ENCODE data around the gene CD81. TPM values are rescaled to one million over a fixed set of nuclear protein-coding genes. Genes with fewer than 3 reads are reported as not detected.

CD81 gene
- total and polyA plus RNA-seq, 2 donors from 2014 or later: 827 to 950 TPM

- Histone ChIP-seq H3K9me3 (ENCODE audit: control insufficient read depth in 2 of 3, insufficient read depth in 1 of 3, low read length in 3 of 3) (no peaks in the 10 kb centered on the region), H3K4me1 (ENCODE audit: control insufficient read depth in 2 of 3, insufficient read depth in 2 of 3, low read depth in 1 of 3, low read length in 3 of 3) (no peaks in the 10 kb centered on the region), H3K36me3 (ENCODE audit: control insufficient read depth in 2 of 3, insufficient read depth in 3 of 3, low read length in 3 of 3) (no peaks in the 10 kb centered on the region), H3K9ac (ENCODE audit: low read length in 3 of 3) (no peak overlapping the region), H3K4me3 (ENCODE audit: low read length in 3 of 3) (no peak overlapping the region), H3K27me3 (ENCODE audit: control insufficient read depth, insufficient read depth, low read length) (no peaks in the 10 kb centered on the region), H3K27ac (ENCODE audit: low read depth in 2 of 2, low read length in 2 of 2) (no peak overlapping the region)
- intact Hi-C loops (cut with DNase I): loop anchor here (5.0 to 10.0 kb wide), 2 partner anchors 104 to 457 kb away; partner anchors contain the start of gene CDKN1C
- TF ChIP-seq CTCF (IDR thresholded peaks at IDR 0.05; ENCODE audit: borderline replicate concordance, extremely low read depth, insufficient read depth): no peak
- peak in 1 of 5 donors; percentile 60 for DNase-seq
- no peak for FAIRE-seq
Measured at GRCh38 chr11:2427721-2428321, 50.7 kb downstream of the CD81 start.

- peak; percentile 96 for TF ChIP-seq CTCF (IDR thresholded peaks at IDR 0.05; ENCODE audit: borderline replicate concordance, extremely low read depth, insufficient read depth)
- H3K9ac ChIP-seq (ENCODE audit: low read length in 3 of 3): no peak overlapping the region
- H3K36me3 ChIP-seq (ENCODE audit: control insufficient read depth in 2 of 3, insufficient read depth in 3 of 3, low read length in 3 of 3): no peaks in the 10 kb centered on the region
- H3K27ac ChIP-seq (ENCODE audit: low read depth in 2 of 2, low read length in 2 of 2): no peak overlapping the region
- no peaks in the 10 kb centered on the region for H3K9me3 ChIP-seq (ENCODE audit: control insufficient read depth in 2 of 3, insufficient read depth in 1 of 3, low read length in 3 of 3)
- FAIRE-seq (no peak), DNase-seq (peak; percentile 67 to 87 (median 76))
- intact Hi-C loops (cut with DNase I): loop anchor here (5.0 to 10.0 kb wide), 2 partner anchors 104 to 456 kb away; partner anchors contain the start of gene CDKN1C
- H3K4me3 ChIP-seq (ENCODE audit: low read length in 3 of 3): no peak overlapping the region
- H3K27me3 ChIP-seq (ENCODE audit: control insufficient read depth, insufficient read depth, low read length): no peaks in the 10 kb centered on the region
- no peaks in the 10 kb centered on the region for H3K4me1 ChIP-seq (ENCODE audit: control insufficient read depth in 2 of 3, insufficient read depth in 2 of 3, low read depth in 1 of 3, low read length in 3 of 3)
Measured at GRCh38 chr11:2428322-2428795, 51.2 kb downstream of the CD81 start.

- FAIRE-seq (no peak), DNase-seq (no peak)
- no peak overlapping the region for H3K27ac ChIP-seq (ENCODE audit: low read depth in 2 of 2, low read length in 2 of 2)
- intact Hi-C loops (cut with DNase I): no loop called here
- TF ChIP-seq CTCF (IDR thresholded peaks at IDR 0.05; ENCODE audit: borderline replicate concordance, extremely low read depth, insufficient read depth): no peak
- H3K9ac ChIP-seq (ENCODE audit: low read length in 3 of 3): no peak overlapping the region
- no peak overlapping the region for H3K4me3 ChIP-seq (ENCODE audit: low read length in 3 of 3)
- H3K4me1 ChIP-seq (ENCODE audit: control insufficient read depth in 2 of 3, insufficient read depth in 2 of 3, low read depth in 1 of 3, low read length in 3 of 3): no peaks in the 10 kb centered on the region
- H3K9me3 ChIP-seq (ENCODE audit: control insufficient read depth in 2 of 3, insufficient read depth in 1 of 3, low read length in 3 of 3): no peaks in the 10 kb centered on the region
- H3K36me3 ChIP-seq (ENCODE audit: control insufficient read depth in 2 of 3, insufficient read depth in 3 of 3, low read length in 3 of 3): peaks cover 0 to 6% (median 0%) of the 10 kb centered on the region in 3 donors
- H3K27me3 ChIP-seq (ENCODE audit: control insufficient read depth, insufficient read depth, low read length): no peaks in the 10 kb centered on the region
Measured at GRCh38 chr11:2431395-2431794, 54.3 kb downstream of the CD81 start.

All from kidney (tissue), 14 donors.